ENCODE measurements around the gene NLRP13. TPM values are rescaled to one million over a fixed set of nuclear protein-coding genes. Genes with fewer than 3 reads are reported as not detected.

The NLRP13 gene
- total RNA-seq, 1 donor from 2014 or later, result not detected

GRCh38 chr19:55857974-55858373 is 74.2 kb downstream of the NLRP13 start:
- peak; percentile 69 for DNase-seq (ENCODE audit: extremely low spot score, unreplicated experiment)
- no peaks in the 10 kb centered on the region for H3K36me3 Mint-ChIP-seq (ENCODE audit: unreplicated experiment)
- peaks cover 40% of the 10 kb centered on the region for H3K9me3 Mint-ChIP-seq (ENCODE audit: unreplicated experiment)
- H3K27me3 Mint-ChIP-seq (ENCODE audit: unreplicated experiment), result no peaks in the 10 kb centered on the region
- H3K4me3 Mint-ChIP-seq (ENCODE audit: unreplicated experiment), result no peak overlapping the region
- H3K27ac Mint-ChIP-seq (ENCODE audit: unreplicated experiment), result no peak overlapping the region
- no peak for TF ChIP-seq CTCF (IDR thresholded peaks at IDR 0.05)
- H3K4me1 Mint-ChIP-seq (ENCODE audit: unreplicated experiment), result no peaks in the 10 kb centered on the region

- Mint-ChIP-seq H3K27ac (ENCODE audit: unreplicated experiment) (no peak overlapping the region), H3K4me1 (ENCODE audit: unreplicated experiment) (no peaks in the 10 kb centered on the region), H3K27me3 (ENCODE audit: unreplicated experiment) (no peaks in the 10 kb centered on the region), H3K36me3 (ENCODE audit: unreplicated experiment) (no peaks in the 10 kb centered on the region), H3K9me3 (ENCODE audit: unreplicated experiment) (peaks cover 44% of the 10 kb centered on the region), H3K4me3 (ENCODE audit: unreplicated experiment) (no peak overlapping the region)
- TF ChIP-seq CTCF (IDR thresholded peaks at IDR 0.05), result no peak
- no peak for DNase-seq (ENCODE audit: extremely low spot score, unreplicated experiment)
These were observed 75.0 kb downstream of the NLRP13 start for GRCh38 chr19:55857149-55857548.

- Mint-ChIP-seq H3K4me3 (ENCODE audit: unreplicated experiment) (no peak overlapping the region), H3K27ac (ENCODE audit: unreplicated experiment) (no peak overlapping the region), H3K9me3 (ENCODE audit: unreplicated experiment) (peaks cover 40% of the 10 kb centered on the region), H3K4me1 (ENCODE audit: unreplicated experiment) (no peaks in the 10 kb centered on the region), H3K27me3 (ENCODE audit: unreplicated experiment) (no peaks in the 10 kb centered on the region), H3K36me3 (ENCODE audit: unreplicated experiment) (no peaks in the 10 kb centered on the region)
- no peak for DNase-seq (ENCODE audit: extremely low spot score, unreplicated experiment)
- no peak for TF ChIP-seq CTCF (IDR thresholded peaks at IDR 0.05)
These were observed 77.0 kb downstream of the NLRP13 start for GRCh38 chr19:55855160-55855559.

Other genes starting within 250 kb of the NLRP13 start
- not detected in 2 replicates for gene NLRP9, start 193.9 kb downstream of the NLRP13 start, total RNA-seq
- gene RFPL4A, start 173.2 kb downstream of the NLRP13 start, total RNA-seq, result not detected in 2 replicates
- gene RFPL4AL1, start 163.2 kb downstream of the NLRP13 start, total RNA-seq, result not detected in 2 replicates
- not detected in 2 replicates for gene NLRP11, start 100.3 kb downstream of the NLRP13 start, total RNA-seq
- gene NLRP4, start 95.8 kb downstream of the NLRP13 start, total RNA-seq, result not detected in 2 replicates
- not detected in 2 replicates for gene NLRP8, start 15.5 kb upstream of the NLRP13 start, total RNA-seq
- not detected in 2 replicates for gene NLRP5, start 54.4 kb upstream of the NLRP13 start, total RNA-seq
- 27.8 and 31.4 TPM in 2 replicates for gene ZNF787, start 189.0 kb upstream of the NLRP13 start, total RNA-seq
- 41.6 and 47.9 TPM in 2 replicates for gene ZNF444, start 209.0 kb upstream of the NLRP13 start, total RNA-seq
- gene GALP, start 243.7 kb upstream of the NLRP13 start, total RNA-seq, result not detected in 2 replicates